DND-41 (cell line): Measurements from ENCODE around the gene KANSL1.
A peak's percentile ranks its signal among the peaks of the same experiment; 100 is the strongest.

Experiments
- CTCF ChIP-seq: IDR thresholded peaks from 2 replicates; pipeline ENCODE4 v1.5.1; 2012; ENCODE audit warnings: borderline replicate concordance, low read length, moderate library complexity, mild to moderate bottlenecking; ENCODE audit not compliant: poor library complexity, severe bottlenecking; ENCODE audit errors: extremely low read depth
- EZH2 ChIP-seq: IDR thresholded peaks from 3 replicates; pipeline ENCODE4 v1.6.1; 2012; ENCODE audit warnings: borderline replicate concordance, low read depth, mild to moderate bottlenecking, moderate library complexity, low read length, inconsistent platforms; ENCODE audit not compliant: severe bottlenecking

GRCh38 chr17:46193151-46193625 lies at the start of gene KANSL1:
- TF ChIP-seq CTCF (peak; percentile 67), EZH2 (no peak)
